AG09319 (cell line): Measurements from ENCODE around the gene SEC16A.
A peak's percentile ranks its signal among the peaks of the same experiment; 100 is the strongest.

Source experiments
- DNase-seq: peaks from one replicate; pipeline ENCODE4 v3.0.0-alpha.2; 2010; ENCODE audit warnings: low read depth; ENCODE audit errors: extremely low read depth
- TF ChIP-seq, protein P1 (sequence below): IDR thresholded peaks from 2 replicates; pipeline ENCODE4 v1.5.1; 2011; ENCODE audit warnings: low read depth, mild to moderate bottlenecking, inconsistent platforms, low read length, moderate library complexity

SEC16A gene

DNA sequence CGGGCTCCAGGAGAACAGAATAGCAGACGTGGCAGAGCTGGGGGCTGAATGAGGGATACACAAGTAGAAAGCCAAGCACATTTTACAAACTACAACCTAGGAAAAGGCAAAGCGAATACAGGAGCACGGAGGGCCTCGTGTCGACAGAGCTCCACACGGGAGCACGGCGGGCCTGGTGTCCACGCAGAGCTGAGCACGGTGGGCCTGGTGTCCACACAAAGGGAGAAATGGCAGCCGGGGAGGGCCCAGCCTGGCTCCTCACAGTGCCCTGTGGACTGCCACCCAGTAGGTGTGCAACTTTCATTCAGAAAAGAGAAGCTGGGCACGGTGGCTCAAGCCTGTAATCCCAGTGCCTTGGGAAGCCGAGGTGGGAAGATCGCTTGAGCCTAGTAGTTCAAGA lies 39.8 kb downstream of the SEC16A start:
- DNase-seq: no peak
- TF ChIP-seq, protein P1, sequence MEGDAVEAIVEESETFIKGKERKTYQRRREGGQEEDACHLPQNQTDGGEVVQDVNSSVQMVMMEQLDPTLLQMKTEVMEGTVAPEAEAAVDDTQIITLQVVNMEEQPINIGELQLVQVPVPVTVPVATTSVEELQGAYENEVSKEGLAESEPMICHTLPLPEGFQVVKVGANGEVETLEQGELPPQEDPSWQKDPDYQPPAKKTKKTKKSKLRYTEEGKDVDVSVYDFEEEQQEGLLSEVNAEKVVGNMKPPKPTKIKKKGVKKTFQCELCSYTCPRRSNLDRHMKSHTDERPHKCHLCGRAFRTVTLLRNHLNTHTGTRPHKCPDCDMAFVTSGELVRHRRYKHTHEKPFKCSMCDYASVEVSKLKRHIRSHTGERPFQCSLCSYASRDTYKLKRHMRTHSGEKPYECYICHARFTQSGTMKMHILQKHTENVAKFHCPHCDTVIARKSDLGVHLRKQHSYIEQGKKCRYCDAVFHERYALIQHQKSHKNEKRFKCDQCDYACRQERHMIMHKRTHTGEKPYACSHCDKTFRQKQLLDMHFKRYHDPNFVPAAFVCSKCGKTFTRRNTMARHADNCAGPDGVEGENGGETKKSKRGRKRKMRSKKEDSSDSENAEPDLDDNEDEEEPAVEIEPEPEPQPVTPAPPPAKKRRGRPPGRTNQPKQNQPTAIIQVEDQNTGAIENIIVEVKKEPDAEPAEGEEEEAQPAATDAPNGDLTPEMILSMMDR: no peak

- DNase-seq: no peak
- TF ChIP-seq, protein P1: no peak
These were observed 40.6 kb downstream of the SEC16A start for GRCh38 chr9:136442265-136442664.

- TF ChIP-seq, protein P1: no peak
- no peak for DNase-seq
These were observed 41.1 kb downstream of the SEC16A start for GRCh38 chr9:136441681-136442245.

DNA sequence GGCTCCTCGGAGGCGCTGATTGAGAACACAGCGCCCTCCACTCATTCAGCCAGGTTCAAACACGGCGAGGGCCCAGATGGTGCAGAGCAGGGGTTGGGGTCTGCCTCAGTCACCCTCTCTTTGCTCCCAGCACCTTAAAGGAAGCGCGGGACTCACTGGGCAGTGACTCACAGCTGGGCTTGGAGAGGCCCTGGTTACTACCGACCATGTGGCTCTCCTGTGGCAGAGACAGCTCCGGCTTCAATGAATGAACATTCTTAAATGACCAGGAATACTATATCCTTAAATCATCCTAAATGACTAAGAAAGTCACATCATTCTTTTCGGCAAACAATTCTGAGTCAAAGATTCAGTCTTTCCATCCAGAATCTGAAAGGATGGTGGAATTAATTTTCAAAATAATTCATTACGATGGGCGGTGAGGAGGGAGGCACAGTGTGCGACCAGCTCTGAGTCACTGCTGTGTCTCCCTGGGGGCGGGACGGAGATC lies 41.6 kb downstream of the SEC16A start:
- DNase-seq: no peak
- TF ChIP-seq, protein P1: no peak

- TF ChIP-seq, protein P1: peak; percentile 42
- DNase-seq: peak; percentile 24
These were observed 43.1 kb downstream of the SEC16A start, which contains the start of gene INPP5E for GRCh38 chr9:136439481-136440408. Gene INPP5E (minus strand): TSS chr9:136439845. CDS start chr9:136439419, 426 bp downstream.

DNA sequence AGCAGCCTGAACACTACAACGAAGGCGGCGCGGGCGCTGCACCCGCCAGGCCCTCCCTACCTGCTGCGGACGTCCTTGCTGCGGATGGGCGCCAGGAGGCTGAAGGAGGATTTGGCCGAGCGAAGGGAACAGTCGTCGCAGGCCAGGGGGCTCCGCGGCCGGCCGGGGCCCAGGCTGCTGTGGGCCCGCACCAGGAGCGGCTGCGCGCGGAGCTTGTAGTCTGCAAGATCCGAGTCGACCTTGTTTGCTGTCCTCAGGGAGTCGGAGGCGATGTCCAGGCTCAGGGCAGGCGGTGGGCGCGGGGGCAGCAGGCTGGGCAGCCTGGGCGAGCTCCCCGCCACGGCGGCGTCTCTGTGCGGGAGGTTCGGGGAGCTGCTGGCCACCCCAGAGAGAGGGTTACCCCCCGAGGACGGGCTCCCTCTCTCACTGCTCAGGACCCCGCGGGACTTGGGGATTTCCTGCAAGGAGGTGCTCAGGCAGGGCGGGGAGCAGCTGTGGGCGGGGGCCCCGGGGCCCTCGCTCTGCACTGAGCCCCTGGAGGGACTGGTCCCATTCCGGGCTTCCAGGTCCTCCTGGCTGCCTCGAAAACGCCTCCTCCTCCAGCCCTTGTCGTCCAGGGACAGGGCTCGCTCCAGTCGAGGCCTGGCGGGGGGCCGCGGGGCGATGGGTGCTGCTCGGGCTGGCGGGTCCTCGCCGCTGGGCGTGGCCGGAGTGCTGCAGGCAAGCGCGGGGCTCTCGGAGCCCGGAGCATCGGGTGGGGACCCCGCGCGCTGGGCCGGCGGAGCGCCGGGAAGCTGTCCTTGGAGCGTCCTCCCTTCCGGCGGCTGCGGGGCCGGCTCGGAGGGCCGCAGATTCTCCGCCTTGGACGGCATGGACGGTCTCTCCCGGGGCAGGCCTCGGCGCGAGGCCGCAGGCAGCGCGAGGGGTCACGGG lies 44.0 kb downstream of the SEC16A start:
- no peak for DNase-seq
- TF ChIP-seq, protein P1: no peak
